Liver (tissue), 9 donors: ENCODE results near the gene SERPINA4. TPM values are rescaled to one million over a fixed set of nuclear protein-coding genes. Genes with fewer than 3 reads are reported as not detected.

Experiments
- DNase-seq: peaks from one replicate; pipeline ENCODE4 v3.0.0-alpha.2; 2017; ENCODE audit warnings: low spot score
- H3K27ac ChIP-seq, 2 donors: one replicate each; pipeline ENCODE4 v1.7.0; 2013; ENCODE audit warnings: inconsistent platforms in 2 of 2, low read length in 2 of 2, control low read depth in 1 of 2, low read depth in 1 of 2, mild to moderate bottlenecking in 1 of 2
- H3K27me3 ChIP-seq, 4 donors: one replicate each; pipeline versions ENCODE4 v1.6.1 to v1.7.0; 2013; ENCODE audit warnings: low read length in 3 of 4, inconsistent platforms in 1 of 4, mild to moderate bottlenecking in 1 of 4, moderate library complexity in 1 of 4; ENCODE audit not compliant: control insufficient read depth in 4 of 4, insufficient read depth in 4 of 4
- H3K36me3 ChIP-seq, 4 donors: one replicate each; pipeline versions ENCODE4 v1.6.1 to v1.7.0; 2013; ENCODE audit warnings: low read length in 3 of 4, mild to moderate bottlenecking in 3 of 4, low read depth in 1 of 4, moderate library complexity in 1 of 4; ENCODE audit not compliant: control insufficient read depth in 4 of 4, insufficient read depth in 3 of 4
- H3K4me1 ChIP-seq, 4 donors: one replicate each; pipeline versions ENCODE4 v1.6.1 to v1.7.0; 2013; ENCODE audit warnings: low read length in 3 of 4, mild to moderate bottlenecking in 3 of 4, moderate library complexity in 1 of 4; ENCODE audit not compliant: control insufficient read depth in 4 of 4, insufficient read depth in 4 of 4
- H3K4me3 ChIP-seq, 3 donors: one replicate each; pipeline versions ENCODE4 v1.6.1 to v1.7.0; 2013; ENCODE audit warnings: low read length in 3 of 3, control low read depth in 1 of 3, low read depth in 1 of 3, mild to moderate bottlenecking in 1 of 3
- H3K9ac ChIP-seq, 2 donors: one replicate each; pipeline ENCODE4 v1.7.0; 2013; ENCODE audit warnings: low read length in 2 of 2, mild to moderate bottlenecking in 2 of 2, moderate library complexity in 2 of 2, control low read depth in 1 of 2, low read depth in 1 of 2
- H3K9me3 ChIP-seq, 4 donors: one replicate each; pipeline versions ENCODE4 v1.6.1 to v1.7.0; 2013; ENCODE audit warnings: low read length in 3 of 4; ENCODE audit not compliant: control insufficient read depth in 4 of 4
- ATF3 ChIP-seq: IDR thresholded peaks from 2 replicates; pipeline ENCODE4 v1.6.1; 2016; ENCODE audit warnings: antibody characterized with exemption
- CTCF ChIP-seq: fragments of 150-350 bp; IDR thresholded peaks from 2 replicates; pipeline ENCODE4 v1.5.1; 2017; ENCODE audit warnings: improper control_type of control experiment, low read depth, low read length; ENCODE audit not compliant: missing input control
- EGR1 ChIP-seq, 2 donors: IDR thresholded peaks; 2 replicates each; pipeline ENCODE4 v1.6.1; 2016 to 2018; ENCODE audit warnings: antibody characterized with exemption in 2 of 2, low read depth in 2 of 2
- FOXA1 ChIP-seq: IDR thresholded peaks from 2 replicates; pipeline ENCODE4 v1.6.1; 2016; ENCODE audit warnings: antibody characterized with exemption
- FOXA2 ChIP-seq: IDR thresholded peaks from 2 replicates; pipeline ENCODE4 v1.6.1; 2016; ENCODE audit warnings: antibody characterized with exemption
- HNF4A ChIP-seq, 2 donors: conservative IDR thresholded peaks; 2 replicates each; pipeline ENCODE4 v1.6.1; 2016; ENCODE audit warnings: antibody characterized with exemption in 2 of 2, mild to moderate bottlenecking in 2 of 2
- HNF4G ChIP-seq: IDR thresholded peaks from 2 replicates; pipeline ENCODE4 v1.6.1; 2016; ENCODE audit warnings: antibody characterized with exemption
- JUND ChIP-seq, 2 donors: IDR thresholded peaks; 2 replicates each; pipeline ENCODE4 v1.6.1; 2016; ENCODE audit warnings: antibody characterized with exemption in 2 of 2
- NR2F2 ChIP-seq: IDR thresholded peaks from 2 replicates; pipeline ENCODE4 v1.6.1; 2016; ENCODE audit warnings: antibody characterized with exemption
- RAD21 ChIP-seq, 2 donors: IDR thresholded peaks; 2 replicates each; pipeline ENCODE4 v1.6.1; 2016; ENCODE audit warnings: antibody characterized with exemption in 2 of 2, mild to moderate bottlenecking in 2 of 2
- RXRA ChIP-seq, 2 donors: IDR thresholded peaks; 2 replicates each; pipeline ENCODE4 v1.6.1; 2017 to 2018; ENCODE audit warnings: antibody characterized with exemption in 2 of 2, mild to moderate bottlenecking in 1 of 2
- SP1 ChIP-seq: IDR thresholded peaks from 2 replicates; pipeline ENCODE4 v1.6.1; 2018; ENCODE audit warnings: antibody characterized with exemption, mild to moderate bottlenecking
- TAF1 ChIP-seq: conservative IDR thresholded peaks from 2 replicates; pipeline ENCODE4 v1.6.1; 2016; ENCODE audit warnings: antibody characterized with exemption, mild to moderate bottlenecking
- YY1 ChIP-seq: IDR thresholded peaks from 2 replicates; pipeline ENCODE4 v1.6.1; 2016; ENCODE audit warnings: antibody characterized with exemption, mild to moderate bottlenecking
- ZBTB33 ChIP-seq: IDR thresholded peaks from 2 replicates; pipeline ENCODE4 v1.6.1; 2016; ENCODE audit warnings: antibody characterized with exemption
- WGBS: extraction: QIAGEN DNeasy Blood & Tissue Kit; methylation state at CpG from one replicate; pipeline ENCODE4 v1.1.7; 2013; 5-methylcytosine and 5-hydroxymethylcytosine counted together
- polyA plus RNA-seq, 2 donors: library from polyadenylated mRNA; stranded (reverse) in 1 of 2; unstranded in 1 of 2; fragments of 200-250 nt in 1 of 2; fragments of >200 nt in 1 of 2; fragmentation: Nextera tagmentation in 1 of 2; extraction: Ambion mirVana in 1 of 2; gene quantifications; one replicate each; pipeline versions ENCODE4 v1.2.1 to v1.2.3, GENCODE V29; 2013 to 2015
- total RNA-seq, 2 donors: library from RNA; depleted of rRNA; stranded (reverse); fragments of >200 nt; gene quantifications; one replicate each; pipeline ENCODE4 v1.2.3, GENCODE V29; 2014
- donor health status: healthy.
- donor health status: healthy.
- donor health status: healthy.
- donor health status: healthy.
- donor health status: healthy.

SERPINA4 gene
- total and polyA plus RNA-seq, 4 donors = 50.5 to 150 (median 74.0) TPM

GRCh38 chr14:94523265-94523664, 38.0 kb upstream of the SERPINA4 start:
- Histone ChIP-seq H3K4me1 (peaks cover 7 to 23% (median 18%) of the 10 kb centered on the region in 4 donors), H3K4me3 (no peak overlapping the region), H3K27ac (no peak overlapping the region), H3K36me3 (no peaks in the 10 kb centered on the region), H3K9me3 (no peaks in the 10 kb centered on the region), H3K9ac (no peak overlapping the region), H3K27me3 (no peaks in the 10 kb centered on the region)
- DNase-seq = no peak
- no peak for TF ChIP-seq ATF3
- no peak for TF ChIP-seq TAF1
- TF ChIP-seq HNF4A (conservative IDR thresholded peaks at IDR 0.05) = no peak
- TF ChIP-seq CTCF = no peak
- no peak for TF ChIP-seq ZBTB33
- no peak for TF ChIP-seq YY1
- WGBS = 94% methylated on average over 8 of the region's 8 CpGs

GRCh38 chr14:94524093-94524492, 37.1 kb upstream of the SERPINA4 start:
- no peak overlapping the region for H3K4me3 ChIP-seq
- peaks cover 7 to 19% (median 17%) of the 10 kb centered on the region in 4 donors for H3K4me1 ChIP-seq
- H3K27me3 ChIP-seq = no peaks in the 10 kb centered on the region
- H3K27ac ChIP-seq = no peak overlapping the region
- WGBS = 81% methylated on average over 3 of the region's 3 CpGs
- no peaks in the 10 kb centered on the region for H3K36me3 ChIP-seq
- TF ChIP-seq SP1 = no peak
- no peak for TF ChIP-seq TAF1
- TF ChIP-seq HNF4A (conservative IDR thresholded peaks at IDR 0.05) = no peak
- no peak for TF ChIP-seq HNF4G
- TF ChIP-seq NR2F2 = no peak
- no peak for TF ChIP-seq RAD21 (IDR thresholded peaks at IDR 0.05)
- no peak for TF ChIP-seq FOXA1
- no peak for TF ChIP-seq ATF3
- TF ChIP-seq FOXA2 = no peak
- no peak for TF ChIP-seq RXRA (IDR thresholded peaks at IDR 0.05)
- no peak for TF ChIP-seq CTCF
- TF ChIP-seq YY1 = no peak
- no peak for TF ChIP-seq JUND (IDR thresholded peaks at IDR 0.05)
- TF ChIP-seq EGR1 (IDR thresholded peaks at IDR 0.05; ENCODE audit: low read depth in 2 of 2) = no peak
- no peaks in the 10 kb centered on the region for H3K9me3 ChIP-seq
- no peak overlapping the region for H3K9ac ChIP-seq
- DNase-seq = no peak
